ENCODE measurements around the gene EPHA2.
"Not testable (repeated sequence)": the region's sequence is repeated elsewhere in the genome, so short reads cannot be mapped to it uniquely, and the experiment has no call there.

The EPHA2 gene

DNA sequence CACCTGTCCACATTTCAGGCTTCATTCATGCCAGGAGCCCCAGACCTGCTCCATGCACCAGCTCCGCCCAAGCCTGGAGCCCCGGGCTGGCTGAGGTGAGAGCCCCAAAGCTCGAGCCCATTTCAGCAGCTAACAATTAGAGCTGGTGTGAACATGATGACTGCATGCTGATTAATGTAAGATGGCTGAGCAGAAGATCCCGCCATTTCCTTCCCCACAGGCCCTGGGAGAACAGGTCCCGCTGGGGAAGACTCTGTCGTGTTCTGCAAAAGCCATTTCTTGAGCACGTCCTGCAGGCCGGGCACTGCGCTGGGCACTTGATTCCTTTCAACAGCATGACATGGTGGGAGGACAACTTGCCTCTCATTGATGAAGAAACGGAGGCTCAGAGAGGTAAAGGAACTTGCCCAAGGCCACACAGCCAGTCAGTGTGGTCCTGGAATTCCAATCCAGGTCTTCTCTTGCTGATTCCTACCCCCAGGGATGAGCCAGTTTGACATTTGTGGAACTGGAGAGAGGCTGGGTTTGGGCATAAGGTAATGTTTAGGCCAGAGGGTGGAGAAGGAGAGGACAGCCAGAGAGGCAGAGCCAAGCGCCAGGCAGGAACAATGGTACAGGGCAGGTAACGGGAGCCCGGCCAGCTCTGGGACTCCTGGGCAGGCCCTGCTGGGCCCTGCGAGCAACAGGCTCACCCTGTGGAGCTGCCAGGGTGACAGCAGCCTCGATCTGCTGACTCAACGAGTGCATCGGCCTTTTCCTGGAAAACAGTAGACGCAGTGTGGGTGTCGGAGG, 28.1 kb upstream of the EPHA2 start:
- DNase-seq (ENCODE audit: low spot score): no peak

DNA sequence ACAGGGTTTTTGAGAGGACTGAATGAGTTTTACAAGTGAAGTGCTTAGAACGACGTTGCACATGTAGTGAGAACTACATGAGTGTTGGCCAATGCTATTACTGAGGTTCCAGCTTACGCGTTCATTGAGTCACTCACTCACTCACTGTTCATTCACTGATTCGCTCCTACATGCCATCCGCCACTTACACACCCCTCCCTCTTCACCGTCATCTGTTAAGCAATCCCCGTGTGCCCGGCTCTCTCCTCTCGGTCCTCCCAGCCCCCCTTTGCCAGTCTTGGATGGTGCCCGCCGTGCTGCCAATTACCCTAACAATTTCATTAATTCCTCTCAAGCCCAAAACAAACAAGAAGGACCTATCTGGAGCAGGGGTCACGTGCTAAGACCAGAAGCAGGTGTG, 27.3 kb upstream of the EPHA2 start:
- no peak for DNase-seq (ENCODE audit: low spot score)

DNA sequence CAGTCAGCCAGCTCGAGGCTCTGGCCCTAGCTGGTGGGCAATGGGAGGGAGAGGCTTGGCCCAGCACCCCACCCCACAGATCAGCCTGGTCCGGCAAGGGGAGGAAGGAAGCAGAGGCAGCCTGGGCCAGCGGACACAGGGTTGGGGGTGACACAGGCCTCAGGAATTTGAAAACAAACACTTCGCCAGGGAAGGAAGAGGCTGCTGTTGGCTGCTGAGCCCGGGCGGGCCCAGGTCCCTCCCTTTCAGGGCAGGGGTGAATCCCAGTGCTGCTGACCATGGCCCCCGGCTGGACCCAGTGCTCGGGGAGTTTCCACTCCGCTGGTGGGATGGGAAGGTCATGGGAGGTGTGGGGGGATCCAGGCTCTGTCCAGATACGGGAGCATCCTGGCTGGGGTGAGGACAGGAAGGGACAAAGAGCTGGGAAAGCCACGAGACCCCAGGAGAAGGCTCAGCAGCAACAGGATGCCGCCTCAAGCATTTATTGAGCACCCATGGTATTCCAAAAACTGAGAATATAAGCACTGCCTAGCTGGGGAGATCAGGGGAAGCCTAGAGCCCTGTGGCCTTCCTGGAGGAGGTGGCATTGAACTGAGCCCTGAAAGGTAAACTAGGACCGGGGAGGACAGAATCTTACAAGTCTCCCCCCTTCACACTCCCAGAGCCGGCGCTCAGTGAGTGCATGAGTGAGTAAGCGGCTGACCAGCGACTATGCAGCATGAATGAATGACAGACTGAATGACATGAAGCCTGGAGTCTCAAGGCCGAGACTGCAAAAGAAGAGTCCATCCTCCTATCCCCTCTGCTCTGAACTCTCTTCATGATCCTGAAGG, 26.2 kb upstream of the EPHA2 start:
- no peak for DNase-seq (ENCODE audit: low spot score)

- no peak for DNase-seq (ENCODE audit: low spot score)
Observed at GRCh38 chr1:16180291-16180824, 24.5 kb upstream of the EPHA2 start.

- no peak for DNase-seq (ENCODE audit: low spot score)
Observed at GRCh38 chr1:16178596-16179497, 23.0 kb upstream of the EPHA2 start.

GRCh38 chr1:16177306-16177705, 21.4 kb upstream of the EPHA2 start:
- DNase-seq (ENCODE audit: low spot score): no peak

DNA sequence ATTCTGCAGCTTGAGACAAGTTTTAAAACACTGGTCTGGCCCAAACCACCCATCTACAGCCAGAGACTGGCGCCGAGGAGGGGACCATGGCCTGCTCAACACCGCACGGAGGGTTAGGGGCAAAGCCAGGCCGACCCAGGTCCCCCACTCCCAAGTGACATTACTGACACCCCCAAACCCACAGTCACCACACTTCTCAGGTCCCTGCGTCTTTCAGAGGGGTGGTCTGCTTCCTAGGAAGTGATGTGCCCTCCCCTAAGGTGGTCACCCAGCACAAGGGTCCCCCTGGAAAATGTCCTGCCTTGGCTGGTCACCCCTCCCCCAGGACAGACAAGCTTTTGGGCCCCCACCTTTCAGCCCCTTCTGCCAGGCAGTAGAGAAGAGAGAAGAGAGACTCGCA, 20.8 kb upstream of the EPHA2 start:
- no peak for DNase-seq (ENCODE audit: low spot score)

- DNase-seq (ENCODE audit: low spot score): no peak
Observed at GRCh38 chr1:16175610-16176553, 20.0 kb upstream of the EPHA2 start.

DNA sequence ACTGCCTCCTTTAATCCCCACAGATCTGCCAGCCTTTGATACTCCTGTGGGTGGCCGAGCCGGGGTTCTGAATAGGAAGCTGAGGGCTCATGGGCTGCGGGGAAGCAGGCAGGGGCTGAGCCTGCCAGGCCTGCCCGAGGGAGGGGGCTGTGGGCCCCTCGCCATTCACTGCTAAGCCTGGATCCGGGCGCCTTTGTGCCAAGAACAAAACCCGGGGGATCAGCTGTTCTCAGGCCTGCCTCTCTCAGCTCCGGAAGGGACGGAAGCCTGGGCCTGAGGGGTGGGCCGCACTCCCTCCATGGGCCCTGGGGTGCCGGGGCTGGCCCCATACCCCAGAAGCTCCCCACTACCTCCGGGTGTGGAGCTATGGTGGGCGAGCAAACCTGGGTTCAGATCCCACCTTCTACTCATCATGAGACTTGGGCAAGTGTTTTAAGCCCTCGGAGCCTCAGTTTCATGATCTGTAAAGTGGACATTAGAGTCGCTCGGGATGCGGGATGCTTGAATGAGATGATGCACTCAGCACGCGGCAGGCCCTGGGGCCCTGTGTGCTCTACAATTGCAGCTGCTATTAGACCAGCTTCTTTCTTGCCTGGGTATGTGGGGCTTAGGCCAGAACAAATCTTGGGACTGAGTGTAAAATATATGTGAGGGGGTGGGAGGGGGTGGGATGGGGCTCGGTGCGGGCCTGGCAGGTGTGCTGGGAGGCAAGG, 19.2 kb upstream of the EPHA2 start:
- DNase-seq (ENCODE audit: low spot score): no peak

- DNase-seq (ENCODE audit: low spot score): no peak
Observed at GRCh38 chr1:16174261-16174868, 18.5 kb upstream of the EPHA2 start.

DNA sequence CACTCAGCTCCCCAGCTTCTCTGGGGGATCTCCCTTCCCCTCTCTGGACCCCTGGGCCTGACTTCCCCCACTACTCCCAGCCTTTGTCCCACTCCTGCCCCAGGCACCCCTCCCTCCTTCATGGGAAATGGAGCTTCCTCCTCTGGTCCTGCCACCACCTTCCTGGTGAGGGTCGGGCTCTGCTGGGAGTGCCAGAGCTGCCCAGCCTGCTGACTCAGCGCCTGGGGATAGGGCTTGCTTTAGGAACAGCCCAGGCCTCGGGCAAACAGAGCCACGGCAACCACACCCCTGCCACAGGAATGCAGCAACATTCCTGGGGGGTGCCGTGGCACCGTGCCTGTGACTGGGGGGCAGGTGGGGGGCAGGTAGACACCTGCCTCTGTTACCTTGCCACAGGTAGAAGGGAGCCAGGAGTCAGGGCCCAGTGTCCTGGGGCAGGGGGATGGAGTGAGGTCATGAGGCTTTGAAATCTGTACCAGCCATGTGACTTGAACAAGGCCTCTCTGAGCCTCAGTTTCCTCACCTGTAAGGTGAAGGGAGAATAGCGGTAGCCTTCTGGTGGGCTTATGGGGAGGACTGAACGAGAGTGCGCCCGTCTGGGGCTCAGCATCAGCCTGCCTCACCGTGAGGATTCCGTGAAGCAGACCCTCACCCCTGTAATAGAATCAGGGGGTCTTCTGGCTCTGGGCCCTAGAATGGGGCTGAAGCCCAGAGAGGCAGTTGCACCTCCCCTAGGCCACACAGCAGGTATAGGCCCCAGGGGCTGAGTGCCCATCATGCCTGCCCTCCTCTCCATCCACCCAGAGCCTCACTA, 17.8 kb upstream of the EPHA2 start:
- no peak for DNase-seq (ENCODE audit: low spot score)

DNA sequence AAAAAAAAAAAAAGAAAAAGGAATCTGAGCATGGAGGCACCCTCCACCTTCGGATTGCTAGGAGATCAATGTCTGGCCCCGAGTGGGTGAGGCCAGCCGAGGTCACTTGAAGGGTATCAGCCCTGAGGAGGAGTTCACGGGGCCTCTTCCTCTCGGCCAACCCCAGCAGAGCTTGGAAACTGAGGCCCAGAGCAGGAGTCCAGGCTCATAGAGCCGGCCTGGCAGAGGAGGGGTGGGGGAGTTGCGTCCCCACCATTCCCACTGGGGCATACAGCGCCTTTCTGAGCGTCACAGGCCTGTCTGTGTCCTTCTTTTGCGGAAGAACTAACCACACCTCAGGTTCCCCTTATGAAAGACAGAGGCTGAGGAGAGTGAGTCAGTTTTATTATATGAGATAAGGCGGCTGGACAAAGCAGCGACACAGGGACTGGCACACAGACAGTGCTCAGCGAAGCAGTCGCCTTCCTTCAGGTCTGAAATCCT, 17.1 kb upstream of the EPHA2 start:
- no peak for DNase-seq (ENCODE audit: low spot score)

- DNase-seq (ENCODE audit: low spot score): no peak
Observed at GRCh38 chr1:16172218-16172830, 16.5 kb upstream of the EPHA2 start.

GRCh38 chr1:16171314-16172151, 15.7 kb upstream of the EPHA2 start:
- no peak for DNase-seq (ENCODE audit: low spot score)

GRCh38 chr1:16170283-16170673, 14.4 kb upstream of the EPHA2 start:
- DNase-seq (ENCODE audit: low spot score): no peak

GRCh38 chr1:16168622-16169360, 12.9 kb upstream of the EPHA2 start:
- peak; percentile 29 for DNase-seq (ENCODE audit: low spot score)

DNA sequence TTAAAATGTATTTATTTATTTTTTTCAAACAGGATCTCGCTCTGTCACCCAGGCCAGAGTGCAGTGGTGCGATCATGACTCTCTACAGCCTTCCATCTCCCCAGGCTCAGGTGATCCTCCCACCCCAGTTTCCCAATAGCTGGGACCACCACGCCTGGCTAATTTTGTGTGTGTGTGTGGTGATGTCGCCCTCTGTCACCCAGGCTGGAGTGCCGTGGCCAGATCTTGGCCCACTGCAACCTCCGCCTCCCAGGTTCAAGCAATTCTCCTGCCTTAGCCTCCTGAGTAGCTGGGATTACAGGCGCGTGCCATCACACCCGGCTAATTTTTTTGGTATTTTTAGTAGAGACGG, 12.3 kb upstream of the EPHA2 start:
- not testable (repeated sequence) for DNase-seq (ENCODE audit: low spot score)
